OCI-M1 (cell line): ENCODE measurements around the gene PERM1.
"Not testable (repeated sequence)": the region's sequence is repeated elsewhere in the genome, so short reads cannot be mapped to it uniquely, and the experiment has no call there.

Experiments
- DNase-seq: peaks from one replicate; lab custom pipeline; 2025; lab: John Stamatoyannopoulos, UW

Gene PERM1

GRCh38 chr1:1014799-1015681, 33.1 kb upstream of the PERM1 start:
- DNase-seq, result peak; percentile 43

- DNase-seq, result no peak
These were observed 32.2 kb upstream of the PERM1 start for GRCh38 chr1:1013922-1014648.

GRCh38 chr1:1013105-1013921, 31.4 kb upstream of the PERM1 start, which contains the start of gene ISG15:
ISG15 (plus strand) TSS chr1:1013497; CDS start chr1:1013574, 77 bp downstream.
- peak; percentile 98 for DNase-seq

- not testable (repeated sequence) for DNase-seq
These were observed 30.8 kb upstream of the PERM1 start for GRCh38 chr1:1012736-1013104.

GRCh38 chr1:1011396-1011949, 29.6 kb upstream of the PERM1 start:
- no peak for DNase-seq

- DNase-seq, result not testable (repeated sequence)
These were observed 28.2 kb upstream of the PERM1 start for GRCh38 chr1:1010131-1010530.

- no peak for DNase-seq
These were observed 24.6 kb upstream of the PERM1 start for GRCh38 chr1:1006305-1007159.

GRCh38 chr1:1005774-1006304, 23.9 kb upstream of the PERM1 start:
- no peak for DNase-seq

GRCh38 chr1:1004780-1005697, 23.1 kb upstream of the PERM1 start:
- DNase-seq, result peak; percentile 92

- DNase-seq, result no peak
These were observed 22.5 kb upstream of the PERM1 start for GRCh38 chr1:1004420-1004779.

GRCh38 chr1:1003618-1004419, 21.9 kb upstream of the PERM1 start:
- peak; percentile 23 for DNase-seq

GRCh38 chr1:1001057-1001783, 19.3 kb upstream of the PERM1 start:
- DNase-seq, result no peak

- DNase-seq, result peak; percentile 28
These were observed 18.6 kb upstream of the PERM1 start for GRCh38 chr1:1000357-1001056.

GRCh38 chr1:999725-1000356, 17.9 kb upstream of the PERM1 start, which contains the start of gene HES4:
HES4 (minus strand) TSS chr1:1000097; CDS start chr1:999973, 124 bp downstream.
- DNase-seq, result peak; percentile 55

- peak; percentile 13 for DNase-seq
These were observed 17.3 kb upstream of the PERM1 start for GRCh38 chr1:998995-999724.

GRCh38 chr1:998745-998994, 16.8 kb upstream of the PERM1 start:
- no peak for DNase-seq
